GM12875 (cell line): ENCODE data around the gene ALB.

Experiments
- H3K4me3 ChIP-seq: one replicate; pipeline ENCODE4 v1.5.1; 2011; ENCODE audit warnings: low read depth, low read length, control low read depth
- CTCF ChIP-seq: IDR thresholded peaks from 2 replicates; pipeline ENCODE4 v1.5.1; 2011; ENCODE audit warnings: low read depth, mild to moderate bottlenecking, control low read depth, inconsistent platforms, low read length, moderate library complexity, borderline replicate concordance; ENCODE audit not compliant: insufficient read depth

The ALB gene

GRCh38 chr4:73459048-73459421, 54.9 kb downstream of the ALB start:
- no peak overlapping the region for H3K4me3 ChIP-seq
- no peak for TF ChIP-seq CTCF

- no peak overlapping the region for H3K4me3 ChIP-seq
- no peak for TF ChIP-seq CTCF
Measured at GRCh38 chr4:73460913-73461522, 56.9 kb downstream of the ALB start.

- no peak for TF ChIP-seq CTCF
Measured at GRCh38 chr4:73468170-73468569, 64.1 kb downstream of the ALB start.

GRCh38 chr4:73470728-73471127, 66.6 kb downstream of the ALB start:
- TF ChIP-seq CTCF: no peak
- no peak overlapping the region for H3K4me3 ChIP-seq

More at GRCh38 chr4:73468170-73468569, 64.1 kb downstream of the ALB start:
- no peak overlapping the region for H3K4me3 ChIP-seq
